A673 (cell line): Measurements from ENCODE around the gene MRPS2. TPM values are rescaled to one million over a fixed set of nuclear protein-coding genes. Genes with fewer than 3 reads are reported as not detected.

Experiments used
- BruUV-seq: library from RNA; stranded (reverse); fragments of 400-500 nt; replicated peaks from 2 replicates; lab custom pipeline; 2021; lab: Mats Ljungman, UMichigan
- CTCF ChIA-PET: fragments of 300-600 bp; sonication (Branson Sonifier 250); formaldehyde crosslinking; loops from one replicate; lab custom pipeline; 2022; ENCODE audit warnings: antibody characterized with exemption; lab: Charles Lee
- POLR2A ChIA-PET: fragments of 300-600 bp; sonication (Branson Sonifier 250); formaldehyde crosslinking; loops from one replicate; lab custom pipeline; 2022; ENCODE audit warnings: antibody characterized with exemption; ENCODE audit not compliant: low non-redundant PET; lab: Charles Lee
- DNase-seq: peaks from one replicate; pipeline ENCODE4 v3.0.0-alpha.2; 2015; ENCODE audit warnings: low spot score
- H3K27ac ChIP-seq: fragments of 200-600 bp; sonication (generic); 2 replicates; pipeline ENCODE4 v1.5.1; 2016; ENCODE audit warnings: mixed run types, low read depth, mild to moderate bottlenecking, mixed read lengths, antibody characterized with exemption, low read length; ENCODE audit not compliant: poor library complexity, severe bottlenecking
- H3K27me3 ChIP-seq: fragments of 200-600 bp; sonication (generic); replicated peaks from 2 replicates; pipeline ENCODE4 v1.6.1; 2017; ENCODE audit warnings: mixed run types, low read depth, mild to moderate bottlenecking, mixed read lengths, antibody characterized with exemption, low read length; ENCODE audit not compliant: insufficient read depth, poor library complexity
- H3K36me3 ChIP-seq: fragments of 200-600 bp; sonication (generic); 2 replicates; pipeline ENCODE4 v1.6.1; 2016; ENCODE audit warnings: mixed run types, mild to moderate bottlenecking, mixed read lengths, antibody characterized with exemption, low read length; ENCODE audit not compliant: insufficient read depth, poor library complexity, severe bottlenecking
- H3K4me1 ChIP-seq: fragments of 200-600 bp; sonication (generic); 2 replicates; pipeline ENCODE4 v1.6.1; 2017; ENCODE audit warnings: mixed run types, mild to moderate bottlenecking, mixed read lengths, antibody characterized with exemption, low read length; ENCODE audit not compliant: insufficient read depth, poor library complexity, severe bottlenecking
- H3K4me3 ChIP-seq: fragments of 200-600 bp; sonication (generic); 2 replicates; pipeline ENCODE4 v1.5.1; 2016; ENCODE audit warnings: low read depth, mixed run types, mild to moderate bottlenecking, mixed read lengths, low read length; ENCODE audit not compliant: poor library complexity, severe bottlenecking
- H3K9me3 ChIP-seq: fragments of 200-600 bp; sonication (generic); 2 replicates; pipeline ENCODE4 v1.6.1; 2016; ENCODE audit warnings: mixed run types, low read depth, mild to moderate bottlenecking, mixed read lengths, antibody characterized with exemption, low read length; ENCODE audit not compliant: poor library complexity, severe bottlenecking
- EZH2 ChIP-seq: fragments of 200-600 bp; sonication (generic); IDR thresholded peaks from 2 replicates; pipeline ENCODE4 v1.6.1; 2017; ENCODE audit warnings: borderline replicate concordance, low read depth, mild to moderate bottlenecking, mixed read lengths, antibody characterized with exemption, low read length; ENCODE audit not compliant: poor library complexity, severe bottlenecking
- intact Hi-C: fragments of 100-400 bp; cut with micrococcal nuclease; formaldehyde crosslinking; loops from one replicate; pipeline ENCODE4 v1.10.0; 2022; ENCODE audit not compliant: unreplicated experiment
- total RNA-seq: library from RNA; stranded (reverse); gene quantifications from 2 replicates; pipeline ENCODE4 v1.2.3, GENCODE V29; 2021
- TF ChIP-seq, protein P1 (sequence below): fragments of 300-800, 200-600 bp; sonication (generic); conservative IDR thresholded peaks from 2 replicates; pipeline ENCODE4 v1.5.1; 2017; ENCODE audit warnings: low read depth, mild to moderate bottlenecking, antibody characterized with exemption, low read length, moderate library complexity, mixed read lengths

The MRPS2 gene
- total RNA-seq, 1 experiment from 2014 or later = 88.8 TPM

DNA sequence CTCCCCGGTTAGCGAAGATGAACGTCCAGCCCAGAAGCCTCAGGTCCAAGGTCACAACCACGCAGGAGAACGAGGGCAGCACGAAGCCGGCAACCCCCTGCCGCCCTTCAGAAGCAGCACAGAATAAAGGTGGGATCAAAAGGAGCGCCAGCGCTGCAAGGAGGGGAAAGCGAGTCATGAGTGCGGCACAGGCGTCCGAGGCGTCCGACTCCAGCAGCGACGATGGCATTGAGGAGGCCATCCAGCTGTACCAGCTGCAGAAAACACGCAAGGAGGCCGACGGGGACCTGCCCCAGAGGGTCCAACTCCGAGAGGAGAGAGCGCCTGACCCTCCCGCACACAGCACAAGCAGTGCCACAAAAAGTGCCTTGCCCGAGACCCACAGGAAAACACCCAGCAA, 15.1 kb upstream of the MRPS2 start:
- no peaks in the 10 kb centered on the region for H3K9me3 ChIP-seq
- peaks cover 4% of the 10 kb centered on the region for H3K4me1 ChIP-seq
- H3K27me3 ChIP-seq = no peaks in the 10 kb centered on the region
- intact Hi-C loops = no loop called here
- ChIA-PET POLR2A (no interaction called here), CTCF (no interaction called here)
- no peaks in the 10 kb centered on the region for H3K36me3 ChIP-seq
- no peak overlapping the region for H3K27ac ChIP-seq
- no TSS peak for BruUV-seq
- H3K4me3 ChIP-seq = no peak overlapping the region
- TF ChIP-seq, protein P1, sequence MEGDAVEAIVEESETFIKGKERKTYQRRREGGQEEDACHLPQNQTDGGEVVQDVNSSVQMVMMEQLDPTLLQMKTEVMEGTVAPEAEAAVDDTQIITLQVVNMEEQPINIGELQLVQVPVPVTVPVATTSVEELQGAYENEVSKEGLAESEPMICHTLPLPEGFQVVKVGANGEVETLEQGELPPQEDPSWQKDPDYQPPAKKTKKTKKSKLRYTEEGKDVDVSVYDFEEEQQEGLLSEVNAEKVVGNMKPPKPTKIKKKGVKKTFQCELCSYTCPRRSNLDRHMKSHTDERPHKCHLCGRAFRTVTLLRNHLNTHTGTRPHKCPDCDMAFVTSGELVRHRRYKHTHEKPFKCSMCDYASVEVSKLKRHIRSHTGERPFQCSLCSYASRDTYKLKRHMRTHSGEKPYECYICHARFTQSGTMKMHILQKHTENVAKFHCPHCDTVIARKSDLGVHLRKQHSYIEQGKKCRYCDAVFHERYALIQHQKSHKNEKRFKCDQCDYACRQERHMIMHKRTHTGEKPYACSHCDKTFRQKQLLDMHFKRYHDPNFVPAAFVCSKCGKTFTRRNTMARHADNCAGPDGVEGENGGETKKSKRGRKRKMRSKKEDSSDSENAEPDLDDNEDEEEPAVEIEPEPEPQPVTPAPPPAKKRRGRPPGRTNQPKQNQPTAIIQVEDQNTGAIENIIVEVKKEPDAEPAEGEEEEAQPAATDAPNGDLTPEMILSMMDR = no peak
- TF ChIP-seq EZH2 = no peak
- no peak for DNase-seq

DNA sequence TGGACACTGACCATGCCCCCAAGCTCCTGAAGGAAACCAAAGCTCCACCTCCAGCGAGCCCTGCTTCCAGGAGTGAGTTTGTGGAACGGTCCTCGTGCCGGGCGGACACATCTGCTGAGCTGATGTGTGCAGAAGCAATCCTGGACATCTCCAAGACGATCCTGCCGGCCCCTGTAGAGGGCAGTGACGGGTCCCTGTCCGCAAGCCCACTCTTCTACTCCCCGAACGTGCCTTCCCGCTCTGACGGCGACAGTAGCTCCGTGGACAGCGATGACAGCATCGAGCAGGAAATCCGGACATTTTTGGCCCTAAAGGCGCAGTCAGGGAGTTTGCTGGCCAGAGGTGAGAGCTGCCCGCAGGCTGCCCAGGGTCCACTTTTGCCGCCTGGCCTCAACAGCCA, 14.7 kb upstream of the MRPS2 start:
- POLR2A ChIA-PET = no interaction called here
- intact Hi-C loops = no loop called here

DNA sequence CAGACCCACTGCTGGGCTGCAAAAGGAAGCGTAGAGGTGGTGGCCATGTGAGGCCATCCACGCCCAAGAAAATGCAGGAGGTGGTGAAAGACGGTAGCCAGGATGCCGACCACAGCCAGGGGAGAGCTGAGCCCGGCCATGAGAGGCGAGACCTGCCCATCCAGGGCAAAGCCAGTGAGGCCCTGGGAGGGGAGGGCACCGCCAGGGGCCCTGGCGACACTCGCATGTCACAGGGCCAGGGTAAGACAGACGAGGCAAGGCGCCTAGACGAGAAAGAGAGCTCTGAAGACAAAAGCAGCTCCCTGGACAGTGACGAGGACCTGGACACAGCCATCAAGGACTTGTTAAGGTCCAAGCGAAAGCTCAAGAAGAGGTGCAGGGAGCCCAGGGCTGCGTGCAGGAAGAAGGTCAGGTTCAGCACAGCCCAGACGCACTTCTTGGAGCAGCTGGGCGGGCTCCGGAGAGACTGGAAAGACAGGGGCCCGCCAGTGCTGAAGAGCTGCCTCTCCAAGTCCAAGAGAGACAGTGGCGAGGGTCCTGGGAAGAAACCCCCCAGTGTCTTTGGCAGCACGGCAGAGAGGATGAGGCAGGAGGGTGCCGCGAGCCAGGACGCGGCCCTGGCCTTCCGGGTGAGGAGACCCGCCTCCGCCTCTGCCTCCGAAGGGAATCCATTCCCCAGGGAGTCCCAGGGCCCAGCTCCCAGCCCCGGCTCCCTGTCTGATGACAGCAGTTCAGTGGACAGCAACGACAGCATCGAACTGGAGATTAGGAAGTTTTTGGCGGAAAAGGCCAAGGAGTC, 14.0 kb upstream of the MRPS2 start:
- ChIA-PET POLR2A (no interaction called here), CTCF (no interaction called here)
- no TSS peak for BruUV-seq
- DNase-seq = no peak
- H3K4me3 ChIP-seq = no peak overlapping the region
- H3K4me1 ChIP-seq = no peaks in the 10 kb centered on the region
- H3K9me3 ChIP-seq = no peaks in the 10 kb centered on the region
- H3K27me3 ChIP-seq = no peaks in the 10 kb centered on the region
- H3K27ac ChIP-seq = no peak overlapping the region
- intact Hi-C loops = no loop called here
- TF ChIP-seq, protein P1 = no peak
- no peak for TF ChIP-seq EZH2
- H3K36me3 ChIP-seq = no peaks in the 10 kb centered on the region

More for the DNA sequence above, 14.7 kb upstream of the MRPS2 start:
- no peaks in the 10 kb centered on the region for H3K36me3 ChIP-seq
- H3K4me3 ChIP-seq = no peak overlapping the region
- TF ChIP-seq EZH2 = no peak
- TF ChIP-seq, protein P1 = 0 out of 2 replicates have a peak, but pooled peaks have one; percentile 9
- H3K27me3 ChIP-seq = no peaks in the 10 kb centered on the region
- no peaks in the 10 kb centered on the region for H3K9me3 ChIP-seq
- BruUV-seq = no TSS peak
- no peak for DNase-seq
- H3K27ac ChIP-seq = no peak overlapping the region
- peaks cover under 1% of the 10 kb centered on the region for H3K4me1 ChIP-seq
- CTCF ChIA-PET = no interaction called here
